Keratinocyte (primary cell): ENCODE data around the gene OTOGL. TPM values are rescaled to one million over a fixed set of nuclear protein-coding genes. Genes with fewer than 3 reads are reported as not detected.

ENCODE experiments used
- DNase-seq: peaks from one replicate; pipeline ENCODE4 v3.0.0-alpha.2; 2011; ENCODE audit warnings: low read depth, missing footprints, low spot score
- FAIRE-seq: peaks from 2 replicates; lab custom pipeline; 2011; peaks lifted over from hg19 to GRCh38; lab: Jason Lieb, UNC
- H2AFZ ChIP-seq: 2 replicates; pipeline ENCODE4 v1.6.0; 2012; ENCODE audit warnings: low read length, control low read depth, inconsistent platforms; ENCODE audit not compliant: control insufficient read depth
- H3K27ac ChIP-seq: 2 replicates; pipeline ENCODE4 v1.5.1; 2011; ENCODE audit warnings: low read length; ENCODE audit not compliant: control insufficient read depth, insufficient read depth
- H3K27me3 ChIP-seq: 3 replicates; pipeline ENCODE4 v1.6.0; 2011; ENCODE audit warnings: low read length; ENCODE audit not compliant: control insufficient read depth, insufficient read depth; ENCODE audit errors: extremely low read depth
- H3K36me3 ChIP-seq, 2 experiments: 2 replicates in 1 of 2; 3 replicates in 1 of 2; pipeline ENCODE4 v1.5.1; 2011; ENCODE audit warnings: low read length in 2 of 2, mild to moderate bottlenecking in 1 of 2; ENCODE audit not compliant: control insufficient read depth in 2 of 2, insufficient read depth in 2 of 2; ENCODE audit errors: extremely low read depth in 1 of 2
- H3K4me1 ChIP-seq: 3 replicates; pipeline ENCODE4 v1.5.1; 2011; ENCODE audit warnings: low read length; ENCODE audit not compliant: control insufficient read depth, insufficient read depth; ENCODE audit errors: extremely low read depth
- H3K4me2 ChIP-seq: 3 replicates; pipeline ENCODE4 v1.6.0; 2011; ENCODE audit warnings: low read depth, low read length; ENCODE audit not compliant: control insufficient read depth, insufficient read depth; ENCODE audit errors: extremely low read depth
- H3K4me3 ChIP-seq, 3 experiments: fragments of 200-600 bp in 1 of 3; sonication (generic) in 1 of 3; 2 replicates in 2 of 3; 3 replicates in 1 of 3; pipeline ENCODE4 v1.5.1; 2011 to 2016; ENCODE audit warnings: low read length in 3 of 3, mild to moderate bottlenecking in 3 of 3, control low read depth in 2 of 3, inconsistent platforms in 1 of 3, low read depth in 1 of 3, mixed read lengths in 1 of 3, mixed run types in 1 of 3, moderate library complexity in 1 of 3; ENCODE audit not compliant: control insufficient read depth in 2 of 3, insufficient read depth in 2 of 3; ENCODE audit errors: extremely low read depth in 1 of 3
- H3K79me2 ChIP-seq: 2 replicates; pipeline ENCODE4 v1.6.0; 2012; ENCODE audit warnings: low read length; ENCODE audit not compliant: control insufficient read depth, insufficient read depth
- H3K9ac ChIP-seq: 3 replicates; pipeline ENCODE4 v1.6.0; 2011; ENCODE audit warnings: low read length; ENCODE audit not compliant: control insufficient read depth, insufficient read depth; ENCODE audit errors: extremely low read depth
- H3K9me1 ChIP-seq: 3 replicates; pipeline ENCODE4 v1.6.0; 2011; ENCODE audit warnings: low read length; ENCODE audit not compliant: control insufficient read depth, insufficient read depth; ENCODE audit errors: extremely low read depth
- H3K9me3 ChIP-seq: 2 replicates; pipeline ENCODE4 v1.5.1; 2012; ENCODE audit warnings: low read depth, low read length; ENCODE audit not compliant: control insufficient read depth
- H4K20me1 ChIP-seq: 3 replicates; pipeline ENCODE4 v1.6.0; 2011; ENCODE audit warnings: low read length; ENCODE audit not compliant: control insufficient read depth, insufficient read depth; ENCODE audit errors: extremely low read depth
- EZH2 ChIP-seq: IDR thresholded peaks from one replicate; pipeline ENCODE4 v1.6.1; 2012; ENCODE audit warnings: inconsistent platforms, mild to moderate bottlenecking, low read length, moderate library complexity
- dilution Hi-C: fragments of 300-500 bp; cut with MboI; formaldehyde crosslinking; loops from one replicate; pipeline ENCODE4 v1.7.0; 2020; ENCODE audit warnings: low sequenced_read_pairs; ENCODE audit not compliant: extremely low pct_ligation_motif_present
- polyA plus RNA-seq, 5 experiments: library from polyadenylated mRNA; depleted of rRNA in 3 of 5; stranded (reverse) in 3 of 5; stranded (forward) in 1 of 5; unstranded in 1 of 5; fragments of >200 nt; gene quantifications; 1 replicate in 1 of 5; 2 replicates in 3 of 5; 3 replicates in 1 of 5; pipeline versions ENCODE4 v1.2.1 to v1.2.3, GENCODE V29; 2011 to 2012; ENCODE audit warnings: missing spikeins in 2 of 5, low read depth in 1 of 5, low replicate concordance in 1 of 5
- TF ChIP-seq, protein P1 (sequence below), 3 experiments: IDR thresholded peaks in 1 of 3; conservative IDR thresholded peaks in 1 of 3; optimal IDR thresholded peaks in 1 of 3; 2 replicates in 2 of 3; 3 replicates in 1 of 3; pipeline versions ENCODE3 to v1.5.1; 2011; ENCODE audit warnings: low read length in 3 of 3, mild to moderate bottlenecking in 3 of 3, moderate library complexity in 2 of 3, control low read depth in 1 of 3, inconsistent platforms in 1 of 3; ENCODE audit not compliant: insufficient read depth in 2 of 3; ENCODE audit errors: extremely low read depth in 1 of 3

Gene OTOGL
- polyA plus RNA-seq, 1 donor (not counting 4 experiments of a cell fraction or from before 2014, with no cell fraction given): 0.08 TPM

DNA sequence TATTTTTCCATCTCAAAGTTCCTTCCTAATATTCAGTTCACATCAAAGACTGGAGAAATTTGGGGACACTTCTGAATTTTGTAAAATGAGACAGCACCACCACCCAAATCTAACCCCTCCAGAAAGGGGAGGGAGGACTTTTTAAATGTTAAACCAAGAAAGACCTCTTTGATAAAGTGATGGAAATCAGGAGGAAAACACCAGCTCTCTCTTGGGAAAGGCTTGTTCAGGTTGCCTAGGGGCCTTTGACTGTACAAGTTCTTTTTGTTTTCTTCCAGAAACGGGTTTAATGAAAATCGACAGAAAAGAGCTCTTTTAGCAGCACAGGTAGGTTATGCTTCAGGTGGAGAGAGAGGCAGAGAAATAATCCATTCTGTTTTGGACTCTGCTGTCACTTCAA is 112.3 kb downstream of the OTOGL start:
- H4K20me1 ChIP-seq: no peaks in the 10 kb centered on the region
- no peaks in the 10 kb centered on the region for H3K36me3 ChIP-seq
- no peak overlapping the region for H3K4me3 ChIP-seq
- no peaks in the 10 kb centered on the region for H3K79me2 ChIP-seq
- peak overlapping the region; percentile 16 for H2AFZ ChIP-seq
- H3K27ac ChIP-seq: no peak overlapping the region
- no peak overlapping the region for H3K4me2 ChIP-seq
- no peaks in the 10 kb centered on the region for H3K9me1 ChIP-seq
- dilution Hi-C loops: no loop called here
- TF ChIP-seq, protein P1, sequence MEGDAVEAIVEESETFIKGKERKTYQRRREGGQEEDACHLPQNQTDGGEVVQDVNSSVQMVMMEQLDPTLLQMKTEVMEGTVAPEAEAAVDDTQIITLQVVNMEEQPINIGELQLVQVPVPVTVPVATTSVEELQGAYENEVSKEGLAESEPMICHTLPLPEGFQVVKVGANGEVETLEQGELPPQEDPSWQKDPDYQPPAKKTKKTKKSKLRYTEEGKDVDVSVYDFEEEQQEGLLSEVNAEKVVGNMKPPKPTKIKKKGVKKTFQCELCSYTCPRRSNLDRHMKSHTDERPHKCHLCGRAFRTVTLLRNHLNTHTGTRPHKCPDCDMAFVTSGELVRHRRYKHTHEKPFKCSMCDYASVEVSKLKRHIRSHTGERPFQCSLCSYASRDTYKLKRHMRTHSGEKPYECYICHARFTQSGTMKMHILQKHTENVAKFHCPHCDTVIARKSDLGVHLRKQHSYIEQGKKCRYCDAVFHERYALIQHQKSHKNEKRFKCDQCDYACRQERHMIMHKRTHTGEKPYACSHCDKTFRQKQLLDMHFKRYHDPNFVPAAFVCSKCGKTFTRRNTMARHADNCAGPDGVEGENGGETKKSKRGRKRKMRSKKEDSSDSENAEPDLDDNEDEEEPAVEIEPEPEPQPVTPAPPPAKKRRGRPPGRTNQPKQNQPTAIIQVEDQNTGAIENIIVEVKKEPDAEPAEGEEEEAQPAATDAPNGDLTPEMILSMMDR (optimal IDR thresholded peaks at IDR 0.05 in 1 of 3, IDR thresholded peaks at IDR 0.05 in 1 of 3, conservative IDR thresholded peaks at IDR 0.05 in 1 of 3; ENCODE audit: extremely low read depth in 1 of 3, insufficient read depth in 2 of 3, low read length in 3 of 3): no peak
- TF ChIP-seq EZH2: no peak
- FAIRE-seq: no peak
- no peak overlapping the region for H3K9ac ChIP-seq
- H3K9me3 ChIP-seq: no peaks in the 10 kb centered on the region
- no peak for DNase-seq
- no peaks in the 10 kb centered on the region for H3K4me1 ChIP-seq
- H3K27me3 ChIP-seq: no peaks in the 10 kb centered on the region

DNA sequence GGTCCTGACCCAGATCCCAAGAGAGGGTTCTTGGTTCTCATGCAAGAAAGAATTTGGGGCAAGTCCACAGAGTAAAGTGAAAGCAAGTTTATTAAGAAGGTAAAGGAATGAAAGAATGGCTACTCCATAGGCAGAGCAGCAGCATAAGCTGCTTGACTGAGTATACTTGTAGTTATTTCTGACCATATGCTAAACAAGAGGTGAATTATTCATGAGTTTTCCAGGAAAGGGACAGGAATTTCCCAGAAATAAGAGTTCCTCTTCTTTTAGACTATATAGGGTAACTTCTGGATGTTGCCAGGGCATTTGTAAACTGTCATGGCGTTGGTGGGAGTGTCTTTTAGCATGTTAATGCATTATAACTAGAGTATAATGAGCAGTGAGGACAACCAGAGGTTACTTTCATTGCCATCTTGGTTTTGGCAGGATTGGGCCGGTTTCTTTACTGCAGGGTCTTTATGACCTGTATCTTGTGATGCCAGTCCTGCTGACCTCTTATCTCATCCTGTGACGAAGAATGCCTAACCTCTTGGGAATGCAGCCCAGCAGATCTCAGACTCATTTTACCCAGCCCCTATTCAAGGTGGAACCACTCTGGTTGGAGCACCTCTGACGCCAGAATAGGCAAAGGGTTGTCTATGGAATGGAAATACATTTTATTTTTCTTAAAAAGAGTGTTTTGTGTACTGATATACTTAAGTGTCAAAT is 113.8 kb downstream of the OTOGL start:
- DNase-seq: no peak

More for the DNA sequence above, 113.8 kb downstream of the OTOGL start:
- FAIRE-seq: no peak
- H3K9me3 ChIP-seq: no peaks in the 10 kb centered on the region
- H3K79me2 ChIP-seq: no peaks in the 10 kb centered on the region
- H4K20me1 ChIP-seq: no peaks in the 10 kb centered on the region
- no peak overlapping the region for H3K4me3 ChIP-seq
- no peaks in the 10 kb centered on the region for H3K36me3 ChIP-seq
- no peaks in the 10 kb centered on the region for H3K4me1 ChIP-seq
- H3K9ac ChIP-seq: no peak overlapping the region
- H3K27me3 ChIP-seq: no peaks in the 10 kb centered on the region
- H3K4me2 ChIP-seq: no peak overlapping the region
- no peaks in the 10 kb centered on the region for H3K9me1 ChIP-seq
- dilution Hi-C loops: no loop called here
- TF ChIP-seq, protein P1 (optimal IDR thresholded peaks at IDR 0.05 in 1 of 3, IDR thresholded peaks at IDR 0.05 in 1 of 3, conservative IDR thresholded peaks at IDR 0.05 in 1 of 3; ENCODE audit: extremely low read depth in 1 of 3, insufficient read depth in 2 of 3, low read length in 3 of 3): no peak
- no peak for TF ChIP-seq EZH2
- no peak overlapping the region for H2AFZ ChIP-seq
- H3K27ac ChIP-seq: no peak overlapping the region
